Activated CD4-positive, alpha-beta T cell treated with anti-CD3 and anti-CD28 coated beads, Interleukin-2, Interleukin-4, amounts not matched to agents 100 ng/mL and 50 ng/mL, durations not matched to agents 16 hours and 8 hours (primary cell): ENCODE data around the gene RUNX2.

Experiments used
- DNase-seq: peaks from one replicate; pipeline ENCODE4 v3.0.0-alpha.2; 2020; ENCODE audit warnings: low spot score

RUNX2 gene

DNA sequence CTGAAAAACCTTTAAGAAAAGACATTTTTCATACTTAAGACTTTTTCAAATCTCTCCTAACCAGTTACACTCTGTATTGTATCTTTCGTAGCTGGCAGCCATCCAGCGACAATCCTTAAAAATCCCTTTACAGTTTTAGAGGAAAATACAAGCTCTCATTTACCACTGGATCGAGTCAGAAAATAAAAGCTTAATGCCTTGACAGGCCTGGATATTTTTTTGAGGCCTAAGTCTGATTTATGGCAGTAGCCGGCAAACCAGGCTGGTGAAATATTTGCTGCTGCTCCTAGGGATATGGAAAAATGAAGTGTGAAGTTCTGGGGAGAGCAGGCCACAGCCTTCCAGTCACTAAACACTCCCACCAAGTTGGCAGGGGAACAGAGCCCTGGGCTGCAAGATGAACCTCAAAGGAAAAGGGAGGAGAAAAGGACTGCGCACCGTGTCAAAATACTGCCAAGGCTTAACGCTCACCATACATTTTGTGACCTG lies 262.6 kb downstream of the RUNX2 start:
- no peak for DNase-seq

DNA sequence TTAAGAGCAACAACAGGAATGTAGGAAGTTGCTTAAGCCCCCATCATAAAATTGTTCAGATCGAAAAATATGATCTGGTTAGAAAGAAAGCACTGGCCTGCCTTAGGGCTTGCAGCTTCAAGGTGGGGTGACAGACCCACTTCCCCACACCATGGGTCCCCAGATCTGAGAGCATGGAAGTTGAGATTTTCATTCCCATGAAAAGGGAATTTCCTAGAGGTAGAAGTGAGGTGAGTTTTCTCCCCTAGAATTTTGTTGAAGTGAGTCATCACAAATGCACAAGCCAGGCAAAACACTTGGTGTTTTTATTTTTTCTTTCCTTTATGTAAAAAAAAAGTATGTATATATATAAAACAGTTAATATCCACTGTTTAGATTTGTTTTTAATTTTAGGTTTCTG lies 263.2 kb downstream of the RUNX2 start:
- no peak for DNase-seq

DNA sequence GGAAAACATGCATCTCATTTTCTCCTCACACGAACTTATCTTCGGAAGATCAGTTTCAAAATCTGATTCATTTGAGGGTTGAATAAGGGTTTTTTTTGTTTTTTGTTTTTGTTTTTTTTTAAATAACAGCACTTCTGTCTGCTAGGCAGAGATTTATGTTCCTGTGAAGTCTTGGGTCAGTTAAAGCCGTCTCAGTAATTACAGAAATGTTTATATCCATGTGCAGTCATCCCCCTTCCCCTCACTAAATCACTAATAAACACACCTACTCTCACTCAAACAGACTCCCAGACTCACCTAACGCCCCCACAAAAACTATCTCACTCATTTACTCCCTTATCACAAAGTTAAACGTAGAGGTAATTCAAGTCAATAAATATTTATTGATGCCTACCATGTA lies 263.8 kb downstream of the RUNX2 start:
- peak; percentile 42 for DNase-seq

DNA sequence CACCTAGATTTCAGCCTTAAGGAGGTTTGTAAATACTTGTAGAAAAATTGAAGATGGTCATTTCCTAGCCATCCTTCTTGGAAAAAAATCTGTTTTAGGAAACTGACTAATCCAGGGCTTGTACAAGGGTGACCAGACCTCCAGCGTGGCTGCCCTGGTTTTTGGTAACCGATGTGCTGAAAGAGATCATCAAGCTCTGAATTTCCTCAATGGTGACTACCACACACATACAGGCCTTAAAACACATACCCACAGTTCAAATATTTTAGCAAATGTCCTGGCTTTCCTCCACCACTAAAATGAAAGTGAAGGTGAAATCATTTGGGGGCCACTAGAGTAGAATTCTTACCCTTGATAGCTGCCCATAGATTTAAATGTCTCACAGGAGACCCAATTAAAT lies 264.9 kb downstream of the RUNX2 start:
- no peak for DNase-seq

DNA sequence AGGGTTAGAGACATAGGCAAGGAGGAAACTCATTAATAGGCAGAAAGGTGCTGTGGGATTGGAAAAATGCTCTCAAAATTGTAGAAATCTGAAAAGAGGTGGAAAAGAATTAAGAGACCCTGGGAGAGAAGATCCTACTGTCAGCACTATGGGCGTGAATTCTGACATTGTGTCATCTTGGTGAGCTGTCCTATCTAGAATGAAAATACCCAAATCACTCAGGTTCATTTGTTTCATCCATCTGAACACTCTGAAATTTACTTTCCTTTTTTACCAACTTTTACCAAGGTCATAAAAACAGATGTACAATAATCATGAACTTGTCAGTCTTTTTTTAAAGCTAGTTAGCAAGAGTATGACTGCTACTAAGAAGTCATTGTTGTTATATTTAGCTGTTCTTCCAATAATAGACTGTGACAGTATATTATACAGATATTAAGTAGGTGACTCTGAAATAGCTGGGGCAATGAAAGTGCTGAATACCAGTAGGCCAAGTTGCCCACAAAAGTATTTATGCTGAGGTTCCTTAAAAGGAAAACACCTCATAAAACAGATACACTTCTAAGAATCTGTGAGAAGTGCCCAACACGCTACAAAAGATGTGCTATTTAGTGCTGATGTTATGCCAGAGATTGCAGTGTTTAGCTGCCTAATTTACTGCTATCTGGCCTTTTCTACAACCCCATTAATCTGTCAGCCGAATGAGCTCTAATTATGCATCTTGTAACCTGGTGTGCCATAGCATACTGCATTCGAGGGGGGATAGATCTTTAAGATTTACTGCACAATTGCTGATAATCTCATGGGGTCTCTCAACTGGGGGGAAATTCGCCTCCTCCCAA lies 267.1 kb downstream of the RUNX2 start:
- peak; percentile 61 for DNase-seq

DNA sequence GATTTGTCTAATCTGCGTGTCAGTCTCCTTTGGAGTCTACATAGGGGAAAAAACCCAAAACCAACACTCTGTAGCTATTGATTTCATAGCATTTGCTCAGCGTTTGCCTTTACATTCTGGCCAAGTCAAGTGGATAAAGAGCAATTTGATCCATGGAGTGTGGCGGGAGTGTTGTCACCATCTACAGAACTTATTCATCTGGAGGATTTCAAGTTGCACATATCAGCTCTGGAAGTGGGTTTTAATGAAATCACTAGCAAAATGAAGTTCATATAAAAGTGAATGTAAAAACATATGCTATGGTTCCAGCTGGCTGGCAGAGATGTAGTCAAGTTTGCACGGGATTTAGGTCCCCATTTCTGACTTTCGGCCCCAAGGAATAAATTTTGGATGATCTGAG lies 269.3 kb downstream of the RUNX2 start:
- DNase-seq: no peak

DNA sequence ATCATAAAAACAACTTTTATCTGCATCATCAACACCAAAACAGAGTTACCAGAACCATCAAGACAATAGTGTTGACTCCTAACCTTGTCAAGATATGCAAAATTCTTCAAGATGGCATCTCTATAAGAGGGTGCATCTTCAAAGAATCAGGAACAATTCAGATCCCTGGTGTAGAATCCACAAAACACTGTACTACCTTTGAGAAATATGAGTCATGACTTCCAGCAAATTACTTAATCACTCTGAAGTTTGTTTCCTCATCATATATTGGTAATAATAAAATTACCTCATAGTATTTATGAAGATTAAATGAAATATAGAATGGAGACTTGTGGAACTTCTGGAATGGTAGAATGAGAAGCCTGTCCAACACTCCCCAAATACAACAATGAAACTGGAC lies 270.9 kb downstream of the RUNX2 start:
- no peak for DNase-seq

DNA sequence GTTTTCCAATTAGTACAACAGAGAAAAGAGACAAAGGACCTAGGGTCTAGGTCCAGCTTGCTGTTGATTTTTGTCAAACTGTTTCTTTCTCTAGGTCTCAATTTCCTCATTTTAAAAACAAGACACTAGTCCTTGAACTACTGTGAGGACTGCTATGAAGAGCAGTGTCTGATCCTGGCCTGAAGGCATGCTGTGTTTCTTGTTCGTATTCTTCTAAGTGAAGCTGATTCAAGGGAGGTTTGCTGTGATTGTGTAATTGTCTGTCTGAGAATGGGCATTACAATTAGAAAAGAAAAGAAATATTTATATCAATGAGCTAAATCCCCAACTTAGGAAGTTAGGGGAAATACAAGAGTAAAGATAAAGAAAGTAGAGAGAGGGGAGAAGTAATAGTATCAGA lies 277.8 kb downstream of the RUNX2 start:
- DNase-seq: no peak

DNA sequence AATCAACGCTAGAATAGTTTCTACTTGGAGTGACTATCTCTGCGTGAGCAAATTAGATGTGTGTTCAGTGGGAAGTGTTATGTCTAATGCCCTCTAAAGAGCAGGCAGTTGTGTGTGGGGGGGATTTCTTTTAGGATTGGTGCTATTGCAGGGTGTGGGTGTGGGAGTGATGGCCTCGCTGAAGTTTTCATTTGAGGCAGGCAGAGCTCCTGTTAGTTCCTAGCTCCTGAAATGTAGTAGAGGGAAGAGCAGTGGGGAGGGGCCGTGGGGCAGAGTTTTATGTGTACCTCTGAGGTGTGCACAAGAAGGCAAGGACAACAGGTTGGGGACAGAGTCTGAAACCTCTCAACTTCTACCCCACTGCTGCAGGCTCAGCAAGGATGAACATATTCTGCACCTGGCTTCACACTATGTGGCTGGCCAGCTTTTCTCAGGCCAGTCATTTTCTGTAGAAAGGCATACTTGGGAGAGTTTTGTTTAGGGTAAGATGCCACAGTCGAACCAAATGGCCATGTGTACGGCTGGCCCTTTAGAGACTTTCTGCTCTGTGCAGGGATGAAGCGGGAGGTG lies 278.8 kb downstream of the RUNX2 start:
- DNase-seq: no peak

DNA sequence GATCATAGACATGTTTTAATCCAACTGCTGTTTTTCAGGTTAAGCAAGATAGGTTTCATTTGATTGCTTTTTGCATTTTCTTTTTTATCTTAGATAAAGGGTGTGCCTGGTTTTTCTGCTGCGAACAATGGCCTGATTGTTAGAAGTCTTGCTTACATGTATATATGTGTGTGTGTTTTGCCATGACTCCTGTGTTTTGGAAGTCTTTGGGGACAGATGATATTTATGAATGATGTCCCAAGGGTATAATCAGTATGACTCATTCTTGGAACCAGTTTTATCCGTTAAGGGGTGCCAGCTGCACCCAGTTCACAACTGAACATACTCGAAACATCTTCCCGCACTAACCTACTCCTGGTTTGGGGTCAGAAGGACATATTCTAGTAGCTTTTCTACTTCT lies 279.7 kb downstream of the RUNX2 start:
- no peak for DNase-seq

DNA sequence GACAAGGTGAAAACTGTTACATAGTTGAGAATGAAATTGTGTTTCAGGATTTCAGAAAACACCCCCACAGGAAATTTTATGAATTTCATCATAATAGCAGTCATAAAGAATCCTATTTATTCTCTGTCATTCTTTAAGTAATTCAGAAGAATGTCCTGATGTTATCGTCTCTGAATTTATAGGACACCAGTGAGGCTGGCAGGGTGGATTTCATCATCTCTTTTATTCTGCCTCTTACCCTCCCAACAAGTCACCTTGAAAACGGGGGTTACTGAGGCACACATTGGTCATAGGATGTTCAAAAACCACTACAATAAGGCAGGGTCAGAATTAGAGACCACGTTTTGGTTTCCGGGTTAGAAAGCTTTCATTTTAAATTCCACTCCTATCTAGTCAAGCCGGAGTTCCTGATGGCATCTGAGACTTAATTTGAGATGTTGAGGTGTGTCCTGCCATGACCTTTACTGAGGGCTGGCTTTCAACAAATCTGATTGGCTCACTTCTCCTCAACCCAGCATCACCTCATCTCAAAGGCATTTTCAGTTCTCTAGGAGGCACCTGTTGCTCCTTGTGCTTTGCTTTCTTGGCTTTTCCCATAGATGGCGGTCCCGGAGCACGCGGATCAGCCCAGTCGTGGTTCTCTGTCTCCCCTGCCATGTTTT lies 280.3 kb downstream of the RUNX2 start:
- no peak for DNase-seq

DNA sequence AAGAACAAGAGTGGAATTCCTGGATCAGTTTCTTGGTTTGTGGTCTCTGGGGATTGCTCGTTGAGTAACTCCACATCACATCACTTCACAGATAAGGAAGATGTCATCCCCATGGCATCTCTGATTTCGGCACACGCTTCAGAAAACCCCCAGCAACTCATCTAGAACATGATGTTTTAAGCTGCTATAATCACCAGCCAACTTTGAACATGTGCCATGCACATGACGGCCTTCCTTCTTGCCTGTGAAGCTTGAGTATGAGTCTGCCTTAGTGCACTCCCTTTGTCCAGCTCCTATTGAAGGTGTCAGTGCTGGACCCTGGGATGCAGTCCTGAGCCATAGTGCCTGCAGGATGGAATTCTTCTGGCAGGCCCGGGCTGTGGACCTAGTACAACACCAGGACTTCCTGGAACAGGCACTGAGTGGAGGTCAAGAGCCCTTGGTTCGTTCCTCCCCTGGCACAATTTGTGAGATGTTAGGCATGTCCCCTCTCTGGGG lies 281.1 kb downstream of the RUNX2 start:
- no peak for DNase-seq

DNA sequence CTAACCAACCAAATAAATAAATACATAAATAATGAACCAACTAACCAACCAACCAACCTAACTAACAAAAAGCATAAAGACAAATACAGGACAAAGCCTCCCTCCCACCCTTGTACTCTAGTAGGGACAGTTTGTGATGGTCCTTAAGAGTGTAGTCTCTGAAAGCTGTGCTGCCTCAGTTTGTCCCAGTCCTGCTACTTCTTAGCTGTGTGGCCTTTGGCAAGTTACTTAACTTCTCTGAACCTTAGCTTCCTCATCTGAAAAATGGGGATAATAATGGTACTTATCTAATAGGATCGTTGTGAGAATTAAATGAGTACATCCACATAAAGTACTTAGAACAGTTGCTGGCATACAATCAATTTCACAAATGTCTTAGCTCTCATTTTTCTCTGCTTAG lies 282.2 kb downstream of the RUNX2 start:
- DNase-seq: no peak

DNA sequence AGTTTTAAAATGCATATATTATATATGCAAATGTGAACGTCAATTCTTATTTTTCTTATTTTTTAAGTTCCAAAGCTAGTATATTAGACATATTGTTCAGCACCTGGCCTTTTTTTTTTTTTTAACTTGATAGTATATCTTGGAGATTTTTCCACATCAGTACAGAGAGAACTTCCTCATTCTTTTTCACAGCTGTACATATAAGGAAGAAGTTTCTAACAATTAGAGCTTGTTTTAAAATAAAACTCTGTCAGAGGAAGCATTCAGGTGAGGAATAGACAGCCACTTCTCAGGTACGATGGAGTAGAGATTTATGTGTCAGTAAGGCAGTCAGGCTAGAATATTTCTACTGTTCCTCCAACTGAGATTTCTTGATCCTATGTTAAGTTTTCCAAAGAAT lies 282.7 kb downstream of the RUNX2 start:
- no peak for DNase-seq

DNA sequence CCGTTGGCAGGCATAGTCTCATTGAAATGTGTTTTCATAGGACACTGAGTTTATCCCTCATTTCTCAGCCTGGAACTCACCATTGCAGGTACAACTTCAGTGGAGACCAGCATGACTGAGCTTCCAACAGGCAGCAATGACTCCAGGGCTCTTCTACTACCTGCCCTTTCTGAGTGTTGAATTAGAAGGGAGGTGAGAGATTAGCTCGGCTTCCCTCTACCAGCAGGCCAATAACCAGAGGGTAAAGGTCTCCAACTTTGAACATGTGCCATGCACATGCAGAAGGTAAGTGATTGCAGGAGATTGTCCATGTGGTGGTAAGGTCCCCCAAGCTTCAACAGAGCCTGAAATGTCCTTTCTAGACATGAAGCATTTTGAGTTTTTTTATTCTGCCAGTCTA lies 283.4 kb downstream of the RUNX2 start:
- no peak for DNase-seq

DNA sequence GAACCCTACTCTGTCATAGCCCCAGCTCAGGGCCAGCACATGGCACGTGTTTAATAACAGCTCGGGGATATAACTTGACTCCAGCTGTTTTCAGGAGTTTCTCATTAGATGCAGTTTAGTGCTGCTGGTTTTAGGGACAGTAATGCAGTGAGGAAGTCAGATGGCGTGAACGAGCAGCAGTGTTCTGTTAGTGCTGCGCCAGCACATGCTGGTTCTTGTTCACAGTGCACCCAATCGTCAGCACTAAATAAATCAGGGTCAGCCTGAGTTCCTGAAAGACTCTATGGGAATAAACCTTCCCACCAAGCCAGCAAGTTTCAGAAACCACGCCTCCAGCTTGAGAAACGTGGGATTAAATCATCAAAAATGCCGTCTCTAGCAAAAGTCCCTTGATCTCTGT lies 285.5 kb downstream of the RUNX2 start:
- no peak for DNase-seq

DNA sequence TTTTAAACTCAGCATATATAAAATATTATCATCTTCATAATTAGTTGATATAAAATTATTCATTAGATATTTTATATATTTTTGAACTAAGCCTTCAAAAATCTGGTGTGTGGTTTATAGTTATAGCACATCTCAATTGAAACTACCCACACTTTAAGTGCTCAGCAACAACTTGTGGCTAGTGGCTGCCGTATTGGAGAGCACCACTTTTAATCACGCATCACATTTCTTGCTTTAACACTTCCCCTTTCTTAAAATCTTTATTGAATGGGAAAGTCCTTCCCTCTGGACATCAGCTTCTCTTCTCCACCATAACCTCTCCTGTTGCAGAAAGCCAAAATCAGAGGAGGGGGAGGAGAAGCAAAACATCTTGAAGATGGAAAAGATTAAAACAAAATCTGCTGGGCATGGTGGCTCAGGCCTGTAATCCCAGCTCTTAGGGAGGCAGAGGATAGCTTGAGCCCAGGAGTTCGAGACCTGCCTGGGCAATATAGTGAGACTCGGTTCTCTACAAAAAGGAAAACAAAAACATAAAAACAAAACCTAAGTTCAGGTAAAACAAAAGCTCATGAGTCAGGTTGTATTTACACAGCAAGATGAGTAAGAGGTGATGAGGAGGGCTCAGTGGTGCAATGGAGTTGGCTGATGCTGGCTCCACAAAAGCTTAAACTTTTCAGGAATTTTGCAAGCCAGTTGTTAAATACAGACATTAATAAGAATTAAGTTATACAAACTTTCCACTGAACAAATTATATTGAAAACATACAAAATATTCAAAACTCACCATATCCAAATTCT lies 286.6 kb downstream of the RUNX2 start:
- no peak for DNase-seq

DNA sequence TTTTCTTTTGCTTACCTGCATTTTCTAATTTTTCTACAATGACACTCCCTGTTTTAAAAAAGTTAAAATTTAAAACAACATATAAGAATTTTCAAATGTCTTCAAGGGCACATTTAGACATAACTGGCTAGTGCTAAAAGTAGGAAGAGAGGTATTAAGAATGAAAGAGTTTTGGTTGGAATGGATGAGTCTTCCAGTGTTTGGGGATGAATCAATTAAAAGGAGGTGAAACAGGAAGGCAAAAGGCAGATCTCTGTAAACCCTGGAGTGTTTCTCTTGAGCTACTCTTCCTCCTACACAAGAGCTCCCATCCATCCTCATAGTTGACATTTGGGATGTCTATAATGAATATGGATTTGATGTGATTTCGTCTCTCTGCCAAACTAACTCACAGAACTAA lies 288.1 kb downstream of the RUNX2 start:
- no peak for DNase-seq

DNA sequence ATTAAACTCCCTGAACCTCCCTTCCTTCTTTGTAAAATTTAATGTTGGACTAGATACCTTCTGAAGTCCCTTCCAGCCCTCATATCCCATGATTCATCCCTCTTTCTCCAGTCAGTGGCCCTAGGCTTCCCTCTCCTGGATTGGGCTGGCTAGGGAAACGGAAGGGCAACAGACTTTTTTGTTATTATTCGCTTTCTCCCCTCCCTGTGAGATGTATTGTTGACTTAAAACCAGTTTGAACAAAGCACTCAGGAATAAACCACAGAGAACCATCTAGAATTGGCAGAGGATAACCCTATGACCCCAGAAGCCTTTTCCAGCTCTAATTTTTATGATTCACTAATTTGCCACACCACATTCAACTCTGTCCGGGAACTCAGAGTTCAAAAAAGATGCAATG lies 289.3 kb downstream of the RUNX2 start:
- DNase-seq: no peak

DNA sequence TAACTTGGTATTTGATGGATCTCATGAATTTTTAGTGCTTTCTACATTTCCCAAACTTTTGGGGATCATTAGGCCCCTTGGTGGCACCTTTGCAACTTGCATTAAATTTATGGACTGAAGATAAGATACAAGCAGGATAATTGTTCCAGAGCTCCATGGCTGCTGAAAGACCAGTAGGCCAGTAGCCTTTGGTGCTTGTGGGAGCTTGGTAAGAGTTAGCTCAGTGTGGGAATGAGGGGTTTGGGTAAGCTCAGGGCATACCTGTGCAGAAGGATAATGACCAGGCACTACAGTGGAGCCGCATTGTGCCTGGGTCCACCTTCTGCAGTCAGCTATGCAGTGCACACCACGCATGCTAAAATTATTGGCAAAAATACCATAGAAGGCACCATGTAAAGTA lies 290.1 kb downstream of the RUNX2 start:
- no peak for DNase-seq

DNA sequence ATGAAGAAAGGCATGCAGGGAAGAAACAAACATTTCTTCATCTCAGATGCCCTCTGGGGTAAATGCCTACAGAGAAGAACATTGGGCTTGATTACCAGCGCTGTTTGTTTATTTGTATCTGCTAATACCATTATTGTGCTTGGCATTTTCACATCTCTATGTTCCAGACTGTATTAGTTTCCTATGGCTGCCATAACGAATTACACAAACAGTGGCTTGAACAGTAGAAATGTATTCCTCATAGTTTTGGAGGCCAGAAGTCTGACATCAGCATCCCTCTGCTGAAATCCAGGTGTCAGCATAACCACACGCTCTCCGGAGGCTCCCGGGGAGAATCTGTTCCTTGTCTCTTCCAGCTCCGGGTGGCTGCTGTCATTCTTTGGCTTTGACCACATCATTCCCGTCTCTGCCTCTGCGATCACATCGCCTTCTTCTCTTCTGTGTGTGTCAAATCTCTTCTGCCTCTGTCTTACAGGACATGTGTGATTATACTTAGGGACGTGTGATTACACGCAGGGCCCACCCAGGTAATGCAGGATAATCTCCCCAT lies 291.2 kb downstream of the RUNX2 start:
- no peak for DNase-seq

DNA sequence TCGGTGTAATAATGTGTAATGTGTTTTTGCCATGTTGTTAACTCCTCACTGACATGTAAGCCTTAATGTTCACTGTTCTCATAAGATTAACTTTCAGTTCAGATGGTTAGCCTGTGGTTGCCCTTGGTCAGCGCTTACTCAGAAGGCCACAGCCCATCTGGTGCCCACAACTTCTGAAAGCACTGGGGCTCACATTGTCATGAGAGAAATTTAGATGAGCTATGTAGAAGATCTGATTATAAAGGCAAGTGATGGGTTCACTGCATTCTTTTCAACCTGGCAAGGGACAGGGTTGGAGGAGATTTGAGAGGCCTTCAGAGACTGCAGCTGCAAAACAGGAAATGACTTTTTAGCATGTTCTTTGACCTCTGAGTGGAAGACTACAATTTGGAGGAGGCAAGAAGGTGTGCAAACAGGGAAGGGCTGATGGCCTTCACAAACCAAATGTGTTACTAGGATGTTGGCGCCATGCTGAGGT lies 291.9 kb downstream of the RUNX2 start:
- DNase-seq: no peak
